ENCODE data around the gene EVC. TPM values are rescaled to one million over a fixed set of nuclear protein-coding genes. Genes with fewer than 3 reads are reported as not detected.

EVC gene
- total RNA-seq, 1 donor: 69.1 TPM

DNA sequence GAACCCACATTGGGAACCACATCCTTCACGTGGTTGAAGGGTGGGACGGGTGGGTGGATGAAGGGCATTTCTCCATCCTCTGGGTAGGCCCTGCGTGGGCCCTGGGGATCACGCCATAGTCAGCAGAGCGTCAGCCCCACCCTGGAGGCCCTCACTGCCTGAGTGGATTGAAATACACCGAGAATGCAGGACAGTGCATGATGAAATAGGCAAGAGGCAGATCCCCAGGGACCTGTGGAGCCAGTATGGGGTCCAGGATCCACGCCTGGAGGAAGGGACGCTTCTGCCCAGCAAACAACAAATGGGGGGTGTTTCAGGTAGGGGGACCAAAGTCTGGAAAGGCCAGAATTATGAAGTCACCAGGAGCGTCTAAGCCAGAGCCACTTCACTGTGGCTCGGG, 19.4 kb downstream of the EVC start:
- Histone ChIP-seq H4K20me1 (ENCODE audit: insufficient read depth, low read length) (peaks cover 22% of the 10 kb centered on the region), H3K9me3 (ENCODE audit: low read depth, low read length) (no peaks in the 10 kb centered on the region), H3K4me2 (ENCODE audit: insufficient read depth, low read length) (no peak overlapping the region), H3K36me3 (ENCODE audit: insufficient read depth, low read length) (peaks cover 58% of the 10 kb centered on the region), H3K4me1 (ENCODE audit: insufficient read depth, low read length) (peaks cover 4% of the 10 kb centered on the region), H2AFZ (ENCODE audit: low read length) (no peak overlapping the region), H3K27me3 (ENCODE audit: insufficient read depth, low read length) (no peaks in the 10 kb centered on the region), H3K27ac (ENCODE audit: low read depth, low read length) (no peak overlapping the region), H3K4me3 (ENCODE audit: insufficient read depth, low read length) (no peak overlapping the region), H3K79me2 (ENCODE audit: insufficient read depth, low read length) (peaks cover 49% of the 10 kb centered on the region)
- TF ChIP-seq, protein P1, sequence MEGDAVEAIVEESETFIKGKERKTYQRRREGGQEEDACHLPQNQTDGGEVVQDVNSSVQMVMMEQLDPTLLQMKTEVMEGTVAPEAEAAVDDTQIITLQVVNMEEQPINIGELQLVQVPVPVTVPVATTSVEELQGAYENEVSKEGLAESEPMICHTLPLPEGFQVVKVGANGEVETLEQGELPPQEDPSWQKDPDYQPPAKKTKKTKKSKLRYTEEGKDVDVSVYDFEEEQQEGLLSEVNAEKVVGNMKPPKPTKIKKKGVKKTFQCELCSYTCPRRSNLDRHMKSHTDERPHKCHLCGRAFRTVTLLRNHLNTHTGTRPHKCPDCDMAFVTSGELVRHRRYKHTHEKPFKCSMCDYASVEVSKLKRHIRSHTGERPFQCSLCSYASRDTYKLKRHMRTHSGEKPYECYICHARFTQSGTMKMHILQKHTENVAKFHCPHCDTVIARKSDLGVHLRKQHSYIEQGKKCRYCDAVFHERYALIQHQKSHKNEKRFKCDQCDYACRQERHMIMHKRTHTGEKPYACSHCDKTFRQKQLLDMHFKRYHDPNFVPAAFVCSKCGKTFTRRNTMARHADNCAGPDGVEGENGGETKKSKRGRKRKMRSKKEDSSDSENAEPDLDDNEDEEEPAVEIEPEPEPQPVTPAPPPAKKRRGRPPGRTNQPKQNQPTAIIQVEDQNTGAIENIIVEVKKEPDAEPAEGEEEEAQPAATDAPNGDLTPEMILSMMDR (IDR thresholded peaks at IDR 0.05; ENCODE audit: extremely low read depth, low read depth, low read length): no peak
- no peak for DNase-seq (ENCODE audit: insufficient read length, low spot score, missing footprints)

DNA sequence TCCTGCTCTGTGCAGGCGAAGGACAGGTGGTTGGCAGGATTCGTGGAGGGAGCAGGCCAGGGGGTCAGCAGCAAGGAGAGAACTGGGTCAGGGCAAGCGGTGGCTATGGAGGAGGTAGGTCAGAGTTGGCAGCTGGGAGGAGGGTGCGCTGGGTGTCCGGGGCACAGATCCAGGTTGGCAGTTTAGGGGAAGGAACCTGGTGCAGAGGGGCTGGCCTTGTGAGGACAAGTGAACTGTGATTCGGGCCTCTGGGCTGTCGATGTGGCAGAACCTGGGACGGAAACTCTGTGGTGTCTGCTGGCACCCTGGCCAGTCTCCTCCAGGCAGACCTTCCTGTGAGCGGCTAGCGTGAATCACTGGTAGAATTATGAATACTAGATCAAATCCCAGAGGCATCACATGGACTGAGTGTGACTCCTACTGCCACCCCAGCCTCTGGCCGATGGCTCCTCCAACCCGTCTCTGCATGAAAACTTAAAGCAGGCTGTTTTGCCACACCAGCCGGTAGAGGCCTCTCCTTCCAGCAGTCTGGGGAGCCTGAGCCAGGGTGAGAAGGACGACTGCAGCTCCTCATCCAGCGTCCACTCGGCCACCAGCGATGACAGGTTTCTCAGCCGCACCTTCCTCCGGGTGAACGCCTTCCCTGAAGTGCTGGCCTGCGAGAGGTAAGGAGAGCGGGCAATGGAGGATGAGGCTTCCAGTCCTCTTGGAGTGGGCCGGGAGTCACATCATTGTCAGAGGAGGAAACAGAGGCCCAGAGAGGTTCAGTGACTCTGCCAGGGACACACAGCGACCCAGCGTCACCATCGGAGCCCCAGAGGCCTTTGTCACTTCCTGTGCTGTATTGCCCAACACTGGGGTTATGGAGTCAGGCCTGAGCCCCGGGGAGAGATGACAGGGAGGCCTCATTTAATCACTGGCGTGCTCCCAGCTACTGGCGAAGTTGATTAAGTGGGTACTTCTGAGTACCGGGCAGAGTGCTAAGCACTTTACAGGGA, 20.3 kb downstream of the EVC start:
- Histone ChIP-seq H3K4me1 (ENCODE audit: insufficient read depth, low read length) (peaks cover 4% of the 10 kb centered on the region), H3K4me3 (ENCODE audit: insufficient read depth, low read length) (no peak overlapping the region), H3K27ac (ENCODE audit: low read depth, low read length) (peak overlapping the region; percentile 45), H3K9me3 (ENCODE audit: low read depth, low read length) (no peaks in the 10 kb centered on the region), H3K27me3 (ENCODE audit: insufficient read depth, low read length) (no peaks in the 10 kb centered on the region), H2AFZ (ENCODE audit: low read length) (no peak overlapping the region), H3K36me3 (ENCODE audit: insufficient read depth, low read length) (peaks cover 65% of the 10 kb centered on the region), H3K4me2 (ENCODE audit: insufficient read depth, low read length) (no peak overlapping the region), H3K79me2 (ENCODE audit: insufficient read depth, low read length) (peaks cover 41% of the 10 kb centered on the region), H4K20me1 (ENCODE audit: insufficient read depth, low read length) (peaks cover 18% of the 10 kb centered on the region)
- TF ChIP-seq, protein P1 (IDR thresholded peaks at IDR 0.05; ENCODE audit: extremely low read depth, low read depth, low read length): no peak
- no peak for DNase-seq (ENCODE audit: insufficient read length, low spot score, missing footprints)

DNA sequence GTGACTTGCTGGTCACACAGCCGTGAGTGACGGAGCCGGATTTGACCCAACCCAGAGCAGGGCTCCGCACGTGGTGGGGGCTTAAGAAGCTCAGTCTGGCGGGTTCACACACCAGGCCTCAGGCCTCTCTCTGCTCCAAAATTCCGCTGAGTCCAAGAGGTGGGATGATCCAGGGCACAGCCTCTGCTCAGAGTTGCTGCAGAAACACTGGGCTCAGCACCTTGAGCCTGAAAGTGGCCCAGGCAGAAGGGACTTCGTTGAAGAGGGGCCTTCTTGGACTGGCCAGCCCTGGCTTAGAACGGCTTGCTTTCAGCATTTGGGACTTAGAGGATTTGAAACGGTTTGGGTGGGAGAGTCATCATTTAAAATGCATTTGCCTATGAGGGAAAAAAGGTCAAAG, 21.2 kb downstream of the EVC start:
- peaks cover 68% of the 10 kb centered on the region for H3K36me3 ChIP-seq (ENCODE audit: insufficient read depth, low read length)
- no peak overlapping the region for H3K4me2 ChIP-seq (ENCODE audit: insufficient read depth, low read length)
- H3K27ac ChIP-seq (ENCODE audit: low read depth, low read length): no peak overlapping the region
- no peak overlapping the region for H2AFZ ChIP-seq (ENCODE audit: low read length)
- peaks cover 40% of the 10 kb centered on the region for H3K79me2 ChIP-seq (ENCODE audit: insufficient read depth, low read length)
- no peak overlapping the region for H3K4me3 ChIP-seq (ENCODE audit: insufficient read depth, low read length)
- TF ChIP-seq, protein P1 (IDR thresholded peaks at IDR 0.05; ENCODE audit: extremely low read depth, low read depth, low read length): no peak
- H4K20me1 ChIP-seq (ENCODE audit: insufficient read depth, low read length): peaks cover 18% of the 10 kb centered on the region
- no peaks in the 10 kb centered on the region for H3K9me3 ChIP-seq (ENCODE audit: low read depth, low read length)
- H3K4me1 ChIP-seq (ENCODE audit: insufficient read depth, low read length): peaks cover 4% of the 10 kb centered on the region
- H3K27me3 ChIP-seq (ENCODE audit: insufficient read depth, low read length): no peaks in the 10 kb centered on the region
- DNase-seq (ENCODE audit: insufficient read length, low spot score, missing footprints): no peak

DNA sequence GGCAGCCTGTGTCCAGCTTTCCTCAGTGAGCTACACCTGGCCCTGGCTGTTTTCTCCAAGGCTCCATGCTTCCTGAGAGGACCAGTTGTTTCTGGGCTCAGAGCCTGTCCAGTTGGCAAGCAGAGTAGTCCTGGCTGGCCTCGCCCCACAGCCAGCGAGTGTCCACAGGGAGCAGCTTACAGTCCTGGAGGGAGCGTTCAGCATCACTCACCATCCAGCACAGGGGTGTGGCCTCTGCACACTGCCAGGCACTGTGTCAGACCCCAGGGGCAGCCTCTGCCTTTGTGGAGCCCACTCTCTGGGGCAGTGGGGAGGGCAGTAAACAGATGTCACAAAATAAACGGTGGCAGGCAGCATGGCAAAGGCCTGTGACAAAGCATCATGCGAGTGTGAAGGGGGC, 23.9 kb downstream of the EVC start:
- TF ChIP-seq, protein P1 (IDR thresholded peaks at IDR 0.05; ENCODE audit: extremely low read depth, low read depth, low read length): no peak
- Histone ChIP-seq H3K4me2 (ENCODE audit: insufficient read depth, low read length) (no peak overlapping the region), H3K27me3 (ENCODE audit: insufficient read depth, low read length) (no peaks in the 10 kb centered on the region), H3K9me3 (ENCODE audit: low read depth, low read length) (no peaks in the 10 kb centered on the region), H3K36me3 (ENCODE audit: insufficient read depth, low read length) (peaks cover 72% of the 10 kb centered on the region), H2AFZ (ENCODE audit: low read length) (no peak overlapping the region), H3K4me3 (ENCODE audit: insufficient read depth, low read length) (no peak overlapping the region), H3K79me2 (ENCODE audit: insufficient read depth, low read length) (peaks cover 25% of the 10 kb centered on the region), H4K20me1 (ENCODE audit: insufficient read depth, low read length) (peaks cover 10% of the 10 kb centered on the region), H3K4me1 (ENCODE audit: insufficient read depth, low read length) (peaks cover 4% of the 10 kb centered on the region), H3K27ac (ENCODE audit: low read depth, low read length) (no peak overlapping the region)
- DNase-seq (ENCODE audit: insufficient read length, low spot score, missing footprints): no peak
